Measurements from ENCODE around the gene NARS2.
"Not testable (repeated sequence)": the region's sequence is repeated elsewhere in the genome, so short reads cannot be mapped to it uniquely, and the experiment has no call there.

NARS2 gene

DNA sequence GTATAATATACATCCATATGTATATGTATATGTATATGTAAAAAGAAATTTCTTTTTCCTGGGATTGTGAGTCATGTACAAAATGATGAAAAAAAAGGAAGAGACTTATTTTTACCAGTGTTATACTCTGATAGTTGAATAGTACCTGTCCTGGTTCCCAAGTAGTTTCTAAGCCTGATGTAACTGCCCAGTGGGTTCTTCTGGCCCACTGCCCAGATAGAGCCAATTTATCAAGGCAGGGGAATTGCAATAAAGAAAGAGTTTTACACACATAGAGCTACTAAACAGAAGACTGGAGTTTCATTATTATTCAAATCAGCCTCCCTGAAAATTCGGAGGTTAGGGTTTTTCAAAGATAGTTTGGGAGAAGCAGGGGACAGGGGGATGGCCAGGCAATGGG, 29.1 kb upstream of the NARS2 start:
- no peaks in the 10 kb centered on the region for H3K9me3 ChIP-seq (replicated peaks; ENCODE audit: insufficient read depth, low read length)
- no peak overlapping the region for H3K27ac ChIP-seq (ENCODE audit: low read length)
- no peak overlapping the region for H3K4me3 ChIP-seq (ENCODE audit: low read length)
- no peak for DNase-seq
- H3K4me2 ChIP-seq (ENCODE audit: low read depth, low read length): no peak overlapping the region
- H3K79me2 ChIP-seq (ENCODE audit: low read length): no peaks in the 10 kb centered on the region
- no peaks in the 10 kb centered on the region for H3K4me1 ChIP-seq (ENCODE audit: low read length)
- H3K27me3 ChIP-seq (replicated peaks; ENCODE audit: insufficient read depth, low read length): no peaks in the 10 kb centered on the region
- H4K20me1 ChIP-seq (ENCODE audit: insufficient read depth, low read length): no peaks in the 10 kb centered on the region
- no peaks in the 10 kb centered on the region for H3K9me2 ChIP-seq (replicated peaks; ENCODE audit: insufficient read depth, low read length)
- no peaks in the 10 kb centered on the region for H3K36me3 ChIP-seq (replicated peaks; ENCODE audit: insufficient read depth, low read length)
- no peak overlapping the region for H3K9ac ChIP-seq (ENCODE audit: low read length)
- no peak overlapping the region for H2AFZ ChIP-seq (ENCODE audit: low read length)
- TF ChIP-seq EZH2phosphoT487 (IDR thresholded peaks at IDR 0.05; ENCODE audit: low read length) (no peak), CTCF (IDR thresholded peaks at IDR 0.05; ENCODE audit: low read length) (no peak), EZH2 (optimal IDR thresholded peaks at IDR 0.05; ENCODE audit: low read depth, low read length) (no peak)
- no peaks in the 10 kb centered on the region for H3F3A ChIP-seq (ENCODE audit: insufficient read depth, low read length)

DNA sequence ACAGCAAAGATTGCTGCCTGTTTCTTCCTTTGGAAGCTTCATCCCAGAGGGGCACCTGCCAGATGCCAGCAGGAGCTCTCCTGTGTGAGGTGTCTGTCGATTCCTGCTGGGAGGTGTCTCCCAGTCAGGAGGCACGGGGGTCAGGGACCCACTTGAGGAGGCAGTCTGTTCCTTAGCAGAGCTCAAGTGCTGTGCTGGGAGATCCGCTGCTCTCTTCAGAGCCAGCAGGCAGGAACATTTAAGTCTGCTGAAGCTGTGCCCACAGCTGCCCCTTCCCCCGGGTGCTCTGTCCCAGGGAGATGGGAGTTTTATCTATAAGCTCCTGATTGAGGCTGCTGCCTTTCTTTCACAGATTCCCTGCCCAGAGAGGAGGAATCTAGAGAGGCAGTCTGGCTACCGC, 28.1 kb upstream of the NARS2 start:
- H3K79me2 ChIP-seq (ENCODE audit: low read length); H3K27ac ChIP-seq (ENCODE audit: low read length); H3K4me3 ChIP-seq (ENCODE audit: low read length); H3K9me3 ChIP-seq (replicated peaks; ENCODE audit: insufficient read depth, low read length); H3K4me2 ChIP-seq (ENCODE audit: low read depth, low read length); DNase-seq; H4K20me1 ChIP-seq (ENCODE audit: insufficient read depth, low read length); H3K9ac ChIP-seq (ENCODE audit: low read length); H3K9me2 ChIP-seq (replicated peaks; ENCODE audit: insufficient read depth, low read length); H3F3A ChIP-seq (ENCODE audit: insufficient read depth, low read length); H2AFZ ChIP-seq (ENCODE audit: low read length); H3K27me3 ChIP-seq (replicated peaks; ENCODE audit: insufficient read depth, low read length); H3K4me1 ChIP-seq (ENCODE audit: low read length); H3K36me3 ChIP-seq (replicated peaks; ENCODE audit: insufficient read depth, low read length): not testable (repeated sequence)

DNA sequence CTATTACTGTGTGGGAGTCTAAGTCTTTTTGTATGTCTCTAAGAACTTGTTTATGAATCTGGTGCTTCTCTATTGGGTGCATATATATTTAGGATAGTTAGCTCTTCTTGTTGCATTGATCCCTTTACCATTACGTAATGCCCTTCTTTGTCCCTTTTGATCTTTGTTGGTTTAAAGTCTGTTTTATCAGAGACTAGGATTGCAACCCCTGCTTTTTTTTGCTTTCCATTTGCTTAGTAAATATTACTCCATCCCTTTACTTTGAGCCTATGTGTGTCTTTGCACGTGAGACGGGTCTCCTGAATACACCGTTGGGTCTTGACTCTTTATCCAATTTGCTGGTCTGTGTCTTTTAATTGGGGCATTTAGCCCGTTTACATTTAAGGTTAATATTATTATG, 26.4 kb upstream of the NARS2 start:
- H4K20me1 ChIP-seq (ENCODE audit: insufficient read depth, low read length); H3K9ac ChIP-seq (ENCODE audit: low read length); H3K27ac ChIP-seq (ENCODE audit: low read length); H3K4me3 ChIP-seq (ENCODE audit: low read length); DNase-seq; H2AFZ ChIP-seq (ENCODE audit: low read length); H3K27me3 ChIP-seq (replicated peaks; ENCODE audit: insufficient read depth, low read length); H3K9me2 ChIP-seq (replicated peaks; ENCODE audit: insufficient read depth, low read length); H3K9me3 ChIP-seq (replicated peaks; ENCODE audit: insufficient read depth, low read length); H3F3A ChIP-seq (ENCODE audit: insufficient read depth, low read length); H3K4me2 ChIP-seq (ENCODE audit: low read depth, low read length); H3K36me3 ChIP-seq (replicated peaks; ENCODE audit: insufficient read depth, low read length); H3K4me1 ChIP-seq (ENCODE audit: low read length); H3K79me2 ChIP-seq (ENCODE audit: low read length): not testable (repeated sequence)

- not testable (repeated sequence) for H3K4me2 ChIP-seq (ENCODE audit: low read depth, low read length); H3K9ac ChIP-seq (ENCODE audit: low read length); H3K27ac ChIP-seq (ENCODE audit: low read length); H3K4me1 ChIP-seq (ENCODE audit: low read length); H4K20me1 ChIP-seq (ENCODE audit: insufficient read depth, low read length); H2AFZ ChIP-seq (ENCODE audit: low read length); H3K9me2 ChIP-seq (replicated peaks; ENCODE audit: insufficient read depth, low read length); H3K9me3 ChIP-seq (replicated peaks; ENCODE audit: insufficient read depth, low read length); H3K4me3 ChIP-seq (ENCODE audit: low read length); H3F3A ChIP-seq (ENCODE audit: insufficient read depth, low read length); H3K36me3 ChIP-seq (replicated peaks; ENCODE audit: insufficient read depth, low read length); H3K27me3 ChIP-seq (replicated peaks; ENCODE audit: insufficient read depth, low read length); H3K79me2 ChIP-seq (ENCODE audit: low read length); DNase-seq
These were observed 22.9 kb upstream of the NARS2 start for GRCh38 chr11:78597579-78597978.

DNA sequence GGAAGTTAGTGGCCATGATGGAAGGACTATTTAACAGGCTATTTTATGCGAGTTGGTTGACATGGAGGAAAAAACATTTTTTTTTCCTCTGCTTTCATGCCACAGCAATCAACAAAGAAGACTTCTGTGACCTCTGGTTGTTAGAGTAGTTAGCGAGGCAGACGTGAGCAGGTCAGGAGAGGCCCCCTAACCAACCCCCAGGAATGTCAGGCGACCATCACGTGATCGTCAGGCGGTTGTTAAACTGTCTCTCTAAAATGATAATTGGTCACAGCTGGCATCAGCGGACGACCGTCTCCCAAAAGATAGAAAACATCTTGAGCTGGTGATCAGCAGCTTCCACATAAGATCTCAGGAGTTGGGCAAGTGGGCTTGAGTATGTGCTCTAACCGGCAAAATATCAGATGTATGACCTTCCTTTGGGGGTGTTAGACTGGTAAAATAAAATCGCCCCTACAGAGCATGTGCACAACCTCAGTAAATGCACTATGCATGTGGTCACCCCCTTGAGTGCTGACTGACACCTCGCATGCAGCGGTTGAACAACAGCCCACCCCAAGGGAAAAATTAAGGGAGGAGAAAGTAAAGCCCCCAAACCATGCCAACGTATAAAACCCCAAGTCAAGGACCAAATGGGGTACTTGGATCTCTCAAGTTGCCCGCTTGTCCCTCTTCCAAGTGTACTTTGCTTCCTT, 20.9 kb upstream of the NARS2 start:
- Histone ChIP-seq H3K4me2 (ENCODE audit: low read depth, low read length) (no peak overlapping the region), H3F3A (ENCODE audit: insufficient read depth, low read length) (no peaks in the 10 kb centered on the region), H3K27me3 (replicated peaks; ENCODE audit: insufficient read depth, low read length) (no peaks in the 10 kb centered on the region), H3K27ac (ENCODE audit: low read length) (no peak overlapping the region), H3K79me2 (ENCODE audit: low read length) (no peaks in the 10 kb centered on the region), H3K4me3 (ENCODE audit: low read length) (no peak overlapping the region), H3K9me2 (replicated peaks; ENCODE audit: insufficient read depth, low read length) (no peaks in the 10 kb centered on the region), H3K4me1 (ENCODE audit: low read length) (no peaks in the 10 kb centered on the region), H3K36me3 (replicated peaks; ENCODE audit: insufficient read depth, low read length) (no peaks in the 10 kb centered on the region), H3K9me3 (replicated peaks; ENCODE audit: insufficient read depth, low read length) (no peaks in the 10 kb centered on the region), H2AFZ (ENCODE audit: low read length) (no peak overlapping the region), H3K9ac (ENCODE audit: low read length) (no peak overlapping the region), H4K20me1 (ENCODE audit: insufficient read depth, low read length) (no peaks in the 10 kb centered on the region)
- DNase-seq: no peak
- no peak for TF ChIP-seq EZH2phosphoT487 (IDR thresholded peaks at IDR 0.05; ENCODE audit: low read length)
- TF ChIP-seq CTCF (IDR thresholded peaks at IDR 0.05; ENCODE audit: low read length): no peak
- TF ChIP-seq EZH2 (optimal IDR thresholded peaks at IDR 0.05; ENCODE audit: low read depth, low read length): no peak
